GM18870 (cell line): ENCODE results near the gene PKP2.
"Not testable (repeated sequence)": the region's sequence is repeated elsewhere in the genome, so short reads cannot be mapped to it uniquely, and the experiment has no call there.

Experiments used
- ATAC-seq: cut with Tn5 transposase; IDR thresholded peaks from one replicate; pipeline ENCODE4 v1.9.1; 2021; ENCODE audit warnings: moderate library complexity; ENCODE audit not compliant: unreplicated experiment

PKP2 gene

DNA sequence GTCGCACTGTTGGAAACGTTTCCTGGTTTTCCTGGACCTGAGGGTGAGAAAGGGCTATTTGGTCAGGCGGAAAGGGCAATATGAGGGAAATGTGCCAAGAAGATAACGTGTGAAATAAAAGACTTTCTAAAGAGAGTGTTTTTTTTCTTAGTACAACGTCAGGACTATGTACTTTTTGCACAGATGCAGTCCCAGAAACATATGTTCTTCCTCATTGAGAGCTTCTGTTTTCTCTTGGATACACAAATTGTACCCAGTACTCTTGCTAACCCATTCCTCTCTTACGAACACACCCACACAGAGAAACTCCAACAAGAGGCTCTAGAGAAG is 669 bp upstream of the PKP2 start:
- ATAC-seq = no peak

DNA sequence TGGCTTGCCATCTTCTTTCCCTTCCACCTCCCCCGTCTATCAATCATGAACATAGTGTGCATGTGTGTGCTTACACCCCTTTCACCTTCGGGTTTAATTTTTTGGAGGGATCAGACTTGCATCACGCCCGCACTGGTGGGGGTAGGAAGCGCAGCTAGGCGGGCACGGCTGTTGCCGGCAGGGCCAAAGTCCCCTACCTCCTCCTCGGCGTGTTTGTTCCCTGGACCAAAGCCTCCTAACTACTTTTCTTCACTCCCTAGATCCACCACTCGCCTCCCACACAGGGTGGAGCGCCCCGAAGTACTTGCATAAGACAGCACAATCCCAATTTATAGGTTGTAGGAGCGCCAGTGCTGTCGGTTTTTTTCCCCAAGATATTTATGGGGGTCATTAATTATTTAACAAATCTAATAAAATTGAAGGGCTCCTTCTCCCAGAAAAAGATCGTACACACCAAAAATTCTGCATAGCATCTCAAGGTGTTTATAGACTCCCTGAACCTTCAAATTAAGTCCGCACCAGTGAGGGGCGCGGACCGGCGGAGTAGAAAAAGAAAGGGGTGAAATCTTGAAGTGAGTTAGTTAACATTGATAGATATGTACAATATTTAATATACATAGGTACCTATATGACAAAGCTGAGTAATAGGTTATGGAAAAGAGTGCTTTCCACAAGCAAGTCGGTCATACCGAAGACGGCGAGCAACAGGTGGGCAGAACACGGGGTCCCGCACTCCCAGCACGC is 717 bp downstream of the PKP2 start:
- ATAC-seq = no peak

DNA sequence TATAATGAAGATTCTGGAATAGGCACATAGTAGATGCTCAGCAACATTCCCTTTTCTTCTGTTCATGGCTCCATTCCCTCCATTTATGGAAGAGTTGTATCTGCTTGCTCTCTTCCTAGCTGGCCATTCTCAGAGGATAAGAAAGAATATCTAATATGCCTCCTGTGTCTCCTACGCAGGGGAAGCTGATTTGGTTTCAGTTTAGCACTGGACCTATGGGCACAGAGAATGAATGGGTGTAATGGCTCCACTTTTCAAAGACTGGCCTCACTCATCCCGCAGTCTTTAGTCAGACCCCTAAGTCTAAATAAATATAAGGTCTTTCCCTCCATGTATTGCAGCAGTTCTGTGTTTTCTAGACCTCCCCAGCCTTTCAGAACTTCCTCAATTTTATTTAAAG is 2.0 kb downstream of the PKP2 start:
- ATAC-seq = no peak

DNA sequence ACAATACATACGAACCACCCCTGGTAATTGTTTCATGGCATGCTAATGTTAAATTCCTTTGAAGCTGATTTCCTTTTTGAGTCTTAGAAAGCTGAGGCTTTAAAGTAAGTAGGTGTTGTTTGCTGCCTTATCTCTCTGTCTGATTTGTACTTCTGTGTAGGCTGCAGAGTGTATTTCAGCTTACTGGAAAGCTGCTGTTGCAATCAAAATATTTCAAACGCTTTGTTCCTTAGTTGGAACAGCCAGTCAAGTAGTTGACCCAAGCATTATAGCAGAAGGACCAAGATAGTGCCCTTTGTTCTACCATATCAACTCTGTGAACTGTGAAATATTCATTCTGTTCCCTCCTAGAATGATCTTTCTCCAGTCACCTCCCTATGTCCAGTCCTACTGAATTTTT is 3.1 kb downstream of the PKP2 start:
- no peak for ATAC-seq

DNA sequence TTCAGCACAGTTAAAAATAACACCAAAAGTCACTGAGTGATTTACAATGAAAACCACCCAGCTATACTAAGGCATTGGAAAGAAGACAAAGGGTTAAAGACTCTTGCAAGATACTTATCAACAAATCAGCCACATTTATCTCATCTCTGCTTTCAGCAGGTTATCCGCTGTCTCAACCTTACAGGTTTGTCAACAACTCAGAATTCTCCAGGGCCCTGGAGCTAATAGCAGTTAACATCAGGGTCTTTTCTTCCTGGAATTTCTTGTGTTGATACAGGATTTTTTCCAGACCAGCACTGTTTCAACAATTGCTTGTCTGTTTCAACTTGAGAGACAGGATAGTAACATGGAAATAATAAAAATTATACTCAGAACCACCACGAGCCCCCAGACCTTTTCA is 3.5 kb downstream of the PKP2 start:
- ATAC-seq = no peak

DNA sequence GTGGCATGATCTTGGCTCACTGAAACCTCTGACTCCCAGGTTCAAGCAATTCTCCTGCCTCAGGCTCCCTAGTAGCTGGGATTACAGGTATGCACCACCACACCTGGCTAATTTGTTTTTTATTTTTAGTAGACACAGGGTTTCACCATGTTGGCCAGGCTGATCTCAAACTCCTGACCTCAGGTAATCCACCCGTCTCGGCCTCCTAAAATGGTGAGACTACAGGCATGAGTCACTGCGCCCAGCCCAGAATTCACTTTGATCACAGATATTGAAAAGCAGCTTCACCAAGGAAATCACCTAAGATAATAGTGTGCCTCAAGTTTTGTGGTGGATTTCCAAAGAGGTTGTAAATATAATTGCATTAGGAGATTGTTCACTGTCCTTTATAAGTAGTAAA is 4.2 kb downstream of the PKP2 start:
- not testable (repeated sequence) for ATAC-seq

DNA sequence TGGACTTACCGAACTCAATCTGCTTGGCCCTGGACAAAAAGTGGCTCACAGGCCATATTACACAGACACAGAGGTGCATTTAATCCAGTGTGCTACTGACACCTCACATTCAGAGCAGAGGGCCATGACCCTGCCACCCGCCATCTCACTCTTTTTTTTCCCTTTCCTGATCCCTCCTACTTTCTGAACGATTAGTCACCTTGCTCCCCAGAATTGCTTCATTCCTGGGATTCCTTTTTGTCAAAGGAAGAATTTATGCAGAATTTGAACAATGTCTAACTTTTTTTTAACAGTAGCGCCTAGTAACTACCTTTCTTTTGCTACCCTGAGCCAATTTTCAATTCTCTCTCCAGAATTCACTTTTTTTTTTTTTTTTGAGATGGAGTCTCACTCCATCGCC is 4.6 kb downstream of the PKP2 start:
- no peak for ATAC-seq

DNA sequence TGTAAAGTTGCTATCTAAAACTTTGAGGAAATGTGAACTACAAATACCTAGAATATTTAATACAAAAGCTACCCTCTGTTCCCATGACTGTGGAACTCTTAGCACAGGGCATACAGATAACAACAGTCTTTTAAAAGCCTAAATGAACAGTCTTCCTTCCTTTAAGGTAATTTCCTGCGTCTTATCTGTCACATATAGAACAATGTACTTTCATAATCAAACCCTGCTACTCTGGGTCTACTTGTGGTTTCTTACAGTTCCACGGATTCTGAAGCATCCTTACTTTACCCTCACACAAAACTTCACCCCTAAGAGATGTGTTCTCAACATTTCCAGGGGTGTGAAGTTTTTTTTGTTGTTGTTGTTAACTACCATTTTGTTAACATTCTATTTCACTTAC is 5.1 kb downstream of the PKP2 start:
- ATAC-seq = no peak

DNA sequence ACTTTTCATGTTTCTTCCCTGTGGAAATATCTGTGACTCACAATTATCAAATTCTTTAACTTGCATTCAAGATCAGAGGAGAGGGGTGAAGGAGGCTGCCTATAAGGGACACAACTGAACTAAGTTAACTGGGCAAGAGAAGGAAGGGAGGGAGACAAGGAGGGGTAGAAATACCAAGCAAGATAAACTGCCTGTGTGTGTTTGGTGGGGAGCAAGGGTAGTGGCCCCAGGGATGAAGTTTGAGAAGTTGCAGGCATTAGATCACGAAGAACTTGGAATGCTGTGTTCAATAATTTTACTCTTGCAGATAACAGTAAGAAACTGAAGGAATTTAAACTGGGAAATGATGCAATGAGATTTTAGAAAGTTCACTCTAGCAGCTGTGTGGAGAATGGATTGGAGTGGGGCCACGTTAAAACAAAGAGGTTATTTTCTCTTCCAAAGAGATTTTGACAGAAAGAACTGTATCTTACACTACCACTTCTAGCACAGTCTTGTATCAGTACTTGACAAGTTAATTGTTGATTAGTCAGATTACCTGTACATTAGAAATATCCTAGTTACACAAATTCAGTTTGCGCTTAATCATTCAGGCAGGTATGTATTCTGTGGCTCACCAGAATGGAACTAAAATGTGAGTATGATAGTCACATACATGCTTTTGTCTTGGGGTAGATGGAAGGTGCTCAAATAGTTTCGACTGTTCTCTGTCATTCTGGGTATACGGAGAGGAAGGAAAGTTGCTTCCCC is 7.4 kb downstream of the PKP2 start:
- no peak for ATAC-seq

DNA sequence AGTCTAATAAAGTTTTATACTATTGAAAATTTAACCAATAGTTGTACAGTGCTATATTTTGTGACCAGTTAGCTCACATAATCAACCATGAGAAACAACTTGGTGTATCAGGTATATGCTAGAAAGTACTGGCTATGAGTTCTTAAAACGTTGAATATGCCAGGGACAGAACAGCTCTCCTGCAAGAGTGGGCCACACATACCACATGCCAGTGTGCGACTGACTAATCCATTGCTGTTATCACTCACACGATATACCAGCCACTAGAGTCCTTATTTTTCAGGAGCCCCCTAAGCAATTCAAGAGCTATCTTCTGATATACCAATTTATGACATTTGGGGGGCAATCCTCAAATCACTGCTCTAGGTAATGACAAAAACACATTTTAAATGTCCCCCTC is 9.5 kb downstream of the PKP2 start:
- ATAC-seq = no peak

DNA sequence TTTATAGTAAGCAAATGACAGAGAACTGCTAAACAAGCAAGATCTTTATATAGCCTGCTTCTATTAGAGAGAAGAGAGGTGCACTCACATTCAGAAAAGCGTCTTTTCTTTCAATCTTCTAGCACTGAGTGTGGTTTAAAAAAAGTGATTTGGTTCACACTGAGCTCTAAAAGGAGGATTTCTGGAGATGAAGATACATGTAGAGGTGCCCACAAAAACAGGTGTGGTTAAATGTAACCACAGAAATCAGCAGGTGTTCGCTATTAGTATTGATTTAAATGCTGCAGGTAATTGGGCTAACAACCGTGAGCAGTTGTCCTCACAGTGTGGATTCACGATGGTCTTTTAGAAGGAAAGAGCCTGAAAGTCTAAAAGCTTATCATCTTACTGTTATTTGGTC is 10.7 kb downstream of the PKP2 start:
- no peak for ATAC-seq

DNA sequence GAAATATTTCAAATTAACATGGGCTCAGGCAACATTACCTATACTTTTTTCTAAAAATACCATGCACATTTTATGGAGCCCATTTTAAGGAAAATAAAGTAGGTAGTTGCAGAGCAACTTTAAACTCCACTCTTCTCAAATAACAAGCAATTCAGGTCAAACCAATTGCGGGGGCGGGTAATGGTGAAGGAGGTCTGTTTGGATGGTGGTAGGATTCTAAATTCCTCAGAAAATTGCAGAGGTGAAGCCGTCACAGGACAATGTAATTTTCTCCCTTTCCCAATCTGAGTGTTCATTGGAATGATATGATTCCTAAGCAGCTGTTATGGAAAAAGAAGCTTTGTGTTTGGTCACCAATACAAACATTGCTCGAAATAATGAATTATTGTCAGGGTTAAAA is 11.6 kb downstream of the PKP2 start:
- ATAC-seq = no peak

DNA sequence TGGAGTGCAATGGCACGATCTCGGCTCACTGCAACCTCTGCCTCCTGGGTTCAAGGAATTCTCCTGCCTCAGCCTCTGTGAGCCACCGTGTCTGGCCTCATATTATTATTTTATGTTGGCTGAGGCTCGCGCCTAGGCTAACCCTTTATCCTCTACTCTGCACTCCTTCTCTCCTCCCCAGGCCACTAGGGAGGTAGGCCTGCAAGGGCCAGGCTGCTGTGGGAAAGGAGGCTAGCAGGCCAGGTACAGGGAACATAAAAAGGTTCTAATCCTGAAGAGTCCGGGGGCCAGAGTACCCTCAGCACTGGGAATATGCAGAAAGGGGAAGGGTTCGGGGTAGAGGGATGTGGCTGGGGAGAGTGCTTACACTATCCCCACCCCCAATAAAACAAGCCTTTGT is 14.9 kb downstream of the PKP2 start:
- no peak for ATAC-seq

DNA sequence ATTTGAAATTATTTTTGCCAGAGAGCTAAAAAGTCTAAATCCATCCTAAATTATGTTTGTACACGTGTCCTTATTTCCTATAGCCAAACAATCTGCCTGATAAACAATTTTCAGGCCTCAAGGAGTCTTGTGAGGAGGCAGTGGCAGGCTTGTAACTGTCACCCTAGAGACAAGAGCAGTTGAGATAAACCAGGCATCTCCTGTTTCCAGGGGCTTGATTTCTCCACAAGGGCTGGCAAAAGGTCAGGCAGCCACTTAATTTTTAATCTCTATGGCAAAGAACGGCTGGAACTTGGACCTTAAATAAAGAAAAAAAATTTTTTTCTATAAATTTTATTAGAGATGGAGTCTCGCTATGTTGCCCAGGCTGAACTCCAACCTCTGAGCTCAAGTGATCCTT is 15.5 kb downstream of the PKP2 start:
- ATAC-seq = no peak

DNA sequence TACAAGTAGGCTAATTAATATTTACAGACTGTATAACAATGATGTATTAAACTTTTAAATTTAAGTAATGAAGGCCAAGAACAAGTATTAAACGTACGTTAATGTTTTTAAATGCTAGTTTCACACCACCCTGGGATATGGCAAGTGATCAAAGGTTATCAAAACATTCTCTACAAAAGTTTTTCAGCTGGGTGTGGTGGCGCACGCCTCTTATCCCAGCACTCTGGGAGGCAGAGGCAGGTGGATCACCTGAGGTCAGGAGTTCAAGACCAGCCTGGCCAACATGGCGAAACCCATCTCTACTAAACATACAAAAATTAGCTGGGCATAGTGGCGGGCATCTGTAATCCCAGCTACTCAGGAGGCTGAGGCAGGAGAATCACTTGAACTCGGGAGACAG is 17.5 kb downstream of the PKP2 start:
- ATAC-seq = not testable (repeated sequence)

DNA sequence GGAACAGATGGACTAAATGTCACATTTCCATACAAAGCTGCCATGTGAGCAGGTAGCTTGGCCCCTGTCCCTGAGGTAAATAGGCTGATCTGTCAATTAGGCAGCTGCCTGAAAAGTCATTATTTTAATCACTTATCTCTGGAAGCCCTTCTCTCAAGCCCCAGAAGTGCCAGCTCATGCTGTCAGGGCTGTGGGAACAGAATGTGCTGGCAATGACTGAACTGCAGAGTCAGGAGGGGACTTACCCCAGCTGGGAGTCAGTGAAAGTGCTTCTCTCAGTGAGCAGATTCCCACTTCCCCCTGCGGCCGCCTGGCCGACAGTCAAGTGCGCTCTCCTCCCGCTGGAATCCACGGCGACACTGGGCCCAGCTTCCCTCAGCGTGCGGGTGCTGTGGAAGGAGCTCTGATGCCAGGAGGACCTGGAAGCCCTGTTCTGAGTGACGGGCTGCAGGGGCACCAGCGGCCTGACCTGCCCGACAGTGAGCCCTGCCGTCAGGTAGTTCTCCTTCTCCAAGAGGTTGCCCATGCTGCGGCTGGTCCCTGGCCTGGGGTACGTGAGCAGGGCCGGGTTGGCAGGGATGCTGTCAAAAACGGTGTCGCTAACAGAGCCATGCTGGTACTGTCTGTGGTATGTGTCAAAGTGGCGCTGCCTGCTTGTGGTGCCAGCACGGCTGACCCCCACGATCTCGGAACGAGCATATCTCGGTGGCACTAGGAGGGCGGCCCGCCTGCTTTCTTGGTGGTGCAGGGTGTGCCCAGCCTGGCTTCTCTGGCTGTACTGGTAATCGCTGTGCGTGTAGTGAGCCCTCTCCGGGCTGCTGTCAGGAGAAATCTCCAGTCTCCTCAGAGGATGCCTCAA is 18.7 kb downstream of the PKP2 start:
- no peak for ATAC-seq

DNA sequence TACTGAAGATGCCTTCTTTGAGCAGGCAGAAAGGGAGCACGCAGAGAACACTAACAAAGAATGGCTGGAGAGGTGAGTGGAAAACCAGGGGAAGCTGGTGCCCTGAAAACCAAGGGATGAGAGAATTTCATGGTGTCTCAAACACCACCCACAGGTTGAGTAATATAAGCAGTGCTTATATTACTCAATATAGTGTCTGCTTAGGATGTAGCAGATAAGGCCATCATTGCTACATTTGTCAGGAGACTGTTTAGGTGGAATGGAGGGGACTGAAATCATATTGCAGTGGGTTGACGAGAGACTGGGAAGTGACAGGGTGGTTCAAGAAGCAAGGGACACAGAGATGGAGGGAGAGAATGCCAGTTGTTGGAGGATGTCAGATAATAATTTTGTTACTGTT is 20.6 kb downstream of the PKP2 start:
- ATAC-seq = no peak

DNA sequence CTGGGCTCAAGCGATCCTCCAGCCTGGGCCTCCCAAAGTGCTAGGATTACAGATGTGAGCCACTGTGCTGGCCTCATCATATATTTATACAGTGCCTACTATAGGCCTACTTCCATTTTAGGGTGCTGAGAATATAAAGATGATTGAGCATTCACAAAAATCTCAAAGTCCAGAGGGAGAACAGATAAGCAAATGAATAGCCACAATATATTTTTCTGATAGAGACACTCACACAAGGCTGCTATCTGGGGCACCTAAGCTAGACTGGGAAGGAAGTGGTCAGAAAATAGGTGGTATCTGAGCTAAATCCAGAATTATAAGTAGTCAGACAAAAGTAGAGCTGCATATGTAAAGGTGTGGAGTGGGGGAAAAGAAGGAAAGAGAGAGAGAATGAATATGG is 21.6 kb downstream of the PKP2 start:
- ATAC-seq = no peak

DNA sequence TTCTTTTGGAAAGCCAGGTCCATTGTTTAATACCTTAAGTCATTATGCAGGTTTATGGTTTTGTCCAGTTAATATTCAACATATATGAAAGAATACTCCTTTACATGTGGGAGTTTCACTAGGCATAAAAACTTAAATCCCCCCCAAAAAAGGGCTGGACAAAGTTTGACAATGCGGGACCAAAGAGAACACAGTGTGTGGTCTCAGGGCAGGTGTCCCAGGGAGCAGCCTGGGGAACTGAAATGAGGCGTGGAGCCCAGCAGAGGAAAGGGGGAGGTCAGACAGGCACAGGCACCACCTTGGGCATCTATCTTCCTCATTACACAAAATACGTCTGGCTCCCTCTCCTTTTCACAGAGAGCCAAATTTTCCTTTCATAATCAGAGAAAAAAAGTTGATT is 22.5 kb downstream of the PKP2 start:
- ATAC-seq = no peak

DNA sequence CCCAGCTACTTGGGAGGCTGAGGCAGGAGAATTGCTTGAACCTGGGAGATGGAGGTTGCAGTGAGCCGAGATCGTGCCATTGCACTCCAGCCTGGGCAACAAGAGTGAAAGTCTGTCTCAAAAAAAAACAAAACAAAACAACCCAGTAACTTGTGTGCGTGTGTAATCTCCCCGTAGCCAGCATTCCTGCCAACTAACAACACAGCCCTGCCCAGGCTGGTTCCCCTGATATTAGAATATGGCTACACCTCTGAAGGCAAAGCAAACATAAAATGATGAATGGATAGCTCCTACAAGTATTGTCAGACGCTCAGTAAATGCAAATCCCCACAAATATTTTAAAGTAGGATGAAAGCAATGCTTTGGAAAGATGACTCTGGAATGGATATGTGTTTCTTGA is 24.2 kb downstream of the PKP2 start:
- ATAC-seq = not testable (repeated sequence)

DNA sequence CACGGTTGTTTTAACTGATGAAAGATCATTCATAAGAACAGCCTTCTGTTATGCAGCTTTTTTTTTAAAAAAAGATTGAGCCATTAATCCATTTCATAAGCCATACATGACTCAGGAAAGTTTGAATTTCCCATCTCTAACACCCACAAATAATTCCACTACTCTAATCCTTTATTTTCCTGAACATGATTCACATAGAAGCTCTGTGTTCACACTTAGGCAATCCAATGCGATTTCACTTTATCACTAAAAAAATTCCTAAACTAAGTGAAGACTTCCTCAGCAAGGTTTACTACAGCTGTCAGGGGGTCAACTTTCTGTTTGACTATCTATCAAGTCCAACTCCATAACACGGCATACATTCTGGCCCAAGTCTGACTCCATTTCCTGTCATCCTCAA is 25.9 kb downstream of the PKP2 start:
- ATAC-seq = no peak

DNA sequence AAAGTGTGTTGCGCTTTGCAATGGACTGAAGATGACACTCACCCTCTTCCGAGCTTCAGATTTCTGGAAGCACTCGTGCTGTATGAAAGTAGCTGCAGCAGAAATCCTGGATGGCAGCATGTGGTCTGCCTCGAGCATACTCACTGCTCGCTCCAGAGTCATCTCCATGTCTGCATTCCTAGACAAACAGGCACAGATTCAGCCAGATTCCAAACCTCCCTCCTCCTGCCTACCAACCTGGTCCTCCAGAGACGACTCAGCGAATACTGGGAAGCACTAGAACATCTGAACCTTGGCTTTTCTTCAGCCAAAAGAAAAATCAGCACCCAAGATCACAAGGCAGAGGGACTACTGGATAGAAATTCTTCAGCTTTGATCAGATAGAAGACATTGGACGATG is 27.7 kb downstream of the PKP2 start:
- ATAC-seq = no peak
